A549 (cell line): Measurements from ENCODE around the gene SLC23A2. TPM values are rescaled to one million over a fixed set of nuclear protein-coding genes. Genes with fewer than 3 reads are reported as not detected.

Experiments
- ATAC-seq, 2 experiments: fragments of 200-7000 bp in 1 of 2; fragments of >200 bp in 1 of 2; cut with Nextera tagmentation in 1 of 2; cut with Tn5 transposase in 1 of 2; 3 replicates each; pipeline versions ENCODE4 v1.8.0 to v1.9.1; 2018 to 2020; ENCODE audit warnings: mild to moderate bottlenecking in 1 of 2, moderate library complexity in 1 of 2
- CTCF ChIA-PET: fragments of 300-600 bp; sonication (Branson Sonifier 250); formaldehyde crosslinking; extraction: SDS; loops from one replicate; lab custom pipeline; 2021; ENCODE audit warnings: antibody characterized with exemption, inconsistent platforms; lab: Yijun Ruan, JAX
- POLR2A ChIA-PET: fragments of 350-600 bp; formaldehyde crosslinking; extraction: SDS; loops from one replicate; lab custom pipeline; 2021; ENCODE audit warnings: antibody characterized with exemption, inconsistent platforms; lab: Yijun Ruan, JAX
- DNase-seq, 2 experiments: peaks; one replicate each; pipeline versions ENCODE4 v3.0.0 to v3.0.0-alpha.2; 2011 to 2016; ENCODE audit warnings: low read depth in 1 of 2, low spot score in 1 of 2
- FAIRE-seq: peaks from 2 replicates; lab custom pipeline; 2011; peaks lifted over from hg19 to GRCh38; lab: Jason Lieb, UNC
- H3K27ac ChIP-seq, 2 experiments: fragments of >200 bp; sonication (Bioruptor Twin); formaldehyde crosslinking; 3 replicates each; pipeline ENCODE4 v1.5.1; 2016 to 2017
- H3K4me1 ChIP-seq: fragments of >200 bp; sonication (Bioruptor Twin); formaldehyde crosslinking; 3 replicates; pipeline ENCODE4 v1.6.1; 2016
- H3K4me2 ChIP-seq: fragments of >200 bp; sonication (Bioruptor Twin); formaldehyde crosslinking; 3 replicates; pipeline ENCODE4 v1.6.1; 2016
- H3K4me3 ChIP-seq: fragments of >200 bp; sonication (Bioruptor Twin); formaldehyde crosslinking; 3 replicates; pipeline ENCODE4 v1.5.1; 2016
- H3K9me3 ChIP-seq: fragments of >200 bp; sonication (Bioruptor Twin); formaldehyde crosslinking; 3 replicates; pipeline ENCODE4 v1.6.1; 2016
- BHLHE40 ChIP-seq: IDR thresholded peaks from 2 replicates; pipeline ENCODE4 v1.6.1; 2012; ENCODE audit warnings: low read depth, low read length, inconsistent platforms
- CBX8 ChIP-seq: fragments of 200-600 bp; sonication (generic); IDR thresholded peaks from 2 replicates; pipeline ENCODE4 v1.6.1; 2016
- CHD2 ChIP-seq: fragments of 150-350 bp; IDR thresholded peaks from 2 replicates; pipeline ENCODE4 v1.6.1; 2014; ENCODE audit warnings: low read length; ENCODE audit not compliant: partially characterized antibody
- CHD4 ChIP-seq: fragments of 200-600 bp; sonication (generic); IDR thresholded peaks from 2 replicates; pipeline ENCODE4 v1.6.1; 2016; ENCODE audit warnings: antibody characterized with exemption, mild to moderate bottlenecking, borderline replicate concordance
- EHF ChIP-seq: fragments of 250-450 bp; sonication (Bioruptor Pico); IDR thresholded peaks from 2 replicates; pipeline ENCODE4 v1.5.0; 2020; ENCODE audit warnings: mild to moderate bottlenecking
- EP300 ChIP-seq, 2 experiments: fragments of >200 bp; sonication (Bioruptor Twin); formaldehyde crosslinking; IDR thresholded peaks; 2 replicates in 1 of 2; 3 replicates in 1 of 2; pipeline ENCODE4 v1.6.1; 2016 to 2017
- ESRRA ChIP-seq: fragments of 150-350 bp; IDR thresholded peaks from 2 replicates; pipeline ENCODE4 v1.6.1; 2014; ENCODE audit warnings: mild to moderate bottlenecking, low read length, borderline replicate concordance
- FOSB ChIP-seq: fragments of 250-450 bp; sonication (Bioruptor Pico); IDR thresholded peaks from 2 replicates; pipeline ENCODE4 v1.5.0; 2020; ENCODE audit warnings: mild to moderate bottlenecking, moderate library complexity
- GATA3 ChIP-seq: IDR thresholded peaks from 2 replicates; pipeline ENCODE4 v1.6.1; 2012; ENCODE audit warnings: borderline replicate concordance
- HOXB13 ChIP-seq: fragments of 250-450 bp; sonication (Bioruptor Pico); IDR thresholded peaks from 2 replicates; pipeline ENCODE4 v1.5.0; 2020; ENCODE audit warnings: low read depth, mild to moderate bottlenecking, moderate library complexity
- JUN ChIP-seq, 2 experiments: fragments of >200 bp; sonication (Bioruptor Twin); formaldehyde crosslinking; IDR thresholded peaks; 2 replicates in 1 of 2; 3 replicates in 1 of 2; pipeline ENCODE4 v1.6.1; 2016 to 2017
- KDM1A ChIP-seq: fragments of 200-600 bp; sonication (generic); IDR thresholded peaks from 2 replicates; pipeline ENCODE4 v1.6.1; 2016; ENCODE audit warnings: low read depth, mild to moderate bottlenecking
- KDM5A ChIP-seq: fragments of 200-600 bp; sonication (generic); IDR thresholded peaks from 2 replicates; pipeline ENCODE4 v1.6.1; 2016; ENCODE audit warnings: antibody characterized with exemption, mild to moderate bottlenecking
- MAFK ChIP-seq: fragments of 450-650 bp; IDR thresholded peaks from 2 replicates; pipeline ENCODE4 v1.6.1; 2014; ENCODE audit not compliant: partially characterized antibody
- NPAS2 ChIP-seq: fragments of 250-450 bp; sonication (Bioruptor Pico); IDR thresholded peaks from 2 replicates; pipeline ENCODE4 v1.8.0; 2022; ENCODE audit warnings: mild to moderate bottlenecking, moderate library complexity, borderline replicate concordance
- PHF8 ChIP-seq: fragments of 200-600 bp; sonication (generic); IDR thresholded peaks from 2 replicates; pipeline ENCODE4 v1.6.1; 2016; ENCODE audit warnings: low read depth, mild to moderate bottlenecking, antibody characterized with exemption, moderate library complexity, borderline replicate concordance
- POLR2AphosphoS2 ChIP-seq: conservative IDR thresholded peaks from 2 replicates; pipeline ENCODE4 v1.6.1; 2012; ENCODE audit warnings: low read length, improper control_type of control experiment, inconsistent platforms
- RAD21 ChIP-seq, 2 experiments: fragments of >200 bp in 1 of 2; sonication (Bioruptor Twin) in 1 of 2; formaldehyde crosslinking in 1 of 2; IDR thresholded peaks in 1 of 2; conservative IDR thresholded peaks in 1 of 2; 2 replicates in 1 of 2; 3 replicates in 1 of 2; pipeline ENCODE4 v1.6.1; 2012 to 2018; ENCODE audit warnings: inconsistent platforms in 1 of 2
- RARB ChIP-seq: fragments of 250-450 bp; sonication (Bioruptor Pico); IDR thresholded peaks from 2 replicates; pipeline ENCODE4 v1.8.0; 2021; ENCODE audit warnings: mild to moderate bottlenecking, moderate library complexity
- RFX5 ChIP-seq: fragments of 450-650 bp; IDR thresholded peaks from 2 replicates; pipeline ENCODE4 v1.7.1; 2014; ENCODE audit warnings: antibody characterized with exemption, mild to moderate bottlenecking, moderate library complexity
- ZFP36 ChIP-seq: fragments of 450-650 bp; IDR thresholded peaks from 2 replicates; pipeline ENCODE4 v1.6.1; 2014; ENCODE audit warnings: borderline replicate concordance; ENCODE audit not compliant: partially characterized antibody
- ZSCAN20 ChIP-seq: fragments of 250-450 bp; sonication (Bioruptor Pico); IDR thresholded peaks from 2 replicates; pipeline ENCODE4 v1.8.0; 2022; ENCODE audit warnings: mild to moderate bottlenecking, moderate library complexity
- WGBS: methylation state at CpG from one replicate; pipeline ENCODE4 v1.1.6; 2017; ENCODE audit errors: missing lambda C conversion rate; 5-methylcytosine and 5-hydroxymethylcytosine counted together
- polyA plus RNA-seq, 4 experiments: library from polyadenylated mRNA; depleted of rRNA in 3 of 4; stranded (reverse); fragments of >200 nt; fragmentation: RNase III in 1 of 4; extraction: RNeasy Plus Mini Kit Qiagen cat#74134 plus additional on column Dnase treatment in 1 of 4; gene quantifications; 2 replicates in 3 of 4; 3 replicates in 1 of 4; pipeline ENCODE4 v1.2.3, GENCODE V29; 2011 to 2017
- TF ChIP-seq, protein P1 (sequence below): fragments of >200 bp; sonication (Bioruptor Twin); formaldehyde crosslinking; IDR thresholded peaks from 3 replicates; pipeline ENCODE4 v1.6.1; 2016
- TF ChIP-seq, protein P2 (sequence below): IDR thresholded peaks from 2 replicates; pipeline ENCODE4 v1.6.1; 2012
- TF ChIP-seq, protein P3 (sequence below): fragments of 250-450 bp; sonication (Bioruptor Pico); IDR thresholded peaks from 2 replicates; pipeline ENCODE4 v1.5.0; 2020; ENCODE audit warnings: low read depth, mild to moderate bottlenecking, moderate library complexity

Gene SLC23A2
- polyA plus RNA-seq, 2 of the 4 experiments (the other 2 are of a cell fraction), result 13.1 to 47.8 TPM

DNA sequence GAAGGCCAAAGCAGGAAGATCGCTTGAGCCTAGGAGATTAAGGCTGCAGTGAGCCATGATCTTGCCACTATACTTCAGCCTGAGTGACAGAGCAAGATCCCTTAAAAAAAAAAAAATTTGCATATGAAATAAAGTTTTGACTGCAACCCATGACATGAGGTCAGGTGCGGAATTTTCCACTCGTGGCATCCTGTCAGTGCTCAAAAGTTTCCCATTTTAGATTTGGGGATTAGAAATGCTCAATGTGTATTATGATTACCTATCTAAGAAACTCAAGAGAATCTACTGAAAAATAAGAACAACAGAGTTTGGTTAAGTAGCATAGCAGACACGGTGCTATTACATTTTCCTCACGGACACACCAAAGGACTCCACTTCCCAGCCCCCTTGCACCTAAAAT lies 11.7 kb downstream of the SLC23A2 start:
- H3K4me1 ChIP-seq, result no peaks in the 10 kb centered on the region
- CTCF ChIA-PET, result no interaction called here
- FAIRE-seq, result no peak

DNA sequence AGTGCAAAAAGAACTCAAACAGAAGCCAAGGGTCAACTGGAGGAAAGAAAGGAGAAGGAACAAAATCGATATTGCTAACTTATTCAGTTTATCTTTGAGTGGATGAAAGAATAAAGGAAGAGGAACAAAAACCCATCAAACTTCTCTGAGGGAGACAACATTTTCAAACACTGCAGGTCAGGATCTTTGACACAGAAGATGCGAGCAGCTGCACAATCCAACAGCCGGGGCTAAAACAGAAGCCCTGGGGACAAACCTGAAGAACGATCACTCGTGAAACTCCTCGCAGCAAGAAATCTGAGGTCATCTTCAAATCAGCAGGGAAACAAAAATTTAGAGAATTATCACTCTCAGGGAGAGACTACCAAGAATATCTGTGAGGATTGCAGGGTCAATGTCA lies 14.2 kb downstream of the SLC23A2 start:
- no peak for FAIRE-seq
- POLR2A ChIA-PET, result no interaction called here
- WGBS, result 75% methylated on average over 6 of the region's 6 CpGs

More for the DNA sequence above, 11.7 kb downstream of the SLC23A2 start:
- no peak overlapping the region for H3K4me3 ChIP-seq
- H3K4me2 ChIP-seq, result no peak overlapping the region
- TF ChIP-seq ESRRA, result no peak
- TF ChIP-seq EHF (CRISPR knock-in tag), result no peak
- no peak for TF ChIP-seq RAD21 (conservative IDR thresholded peaks at IDR 0.05 in 1 of 2, IDR thresholded peaks at IDR 0.05 in 1 of 2)
- TF ChIP-seq EP300 (IDR thresholded peaks at IDR 0.05), result no peak
- no peak for TF ChIP-seq ZSCAN20 (CRISPR knock-in tag)
- TF ChIP-seq, protein P1, sequence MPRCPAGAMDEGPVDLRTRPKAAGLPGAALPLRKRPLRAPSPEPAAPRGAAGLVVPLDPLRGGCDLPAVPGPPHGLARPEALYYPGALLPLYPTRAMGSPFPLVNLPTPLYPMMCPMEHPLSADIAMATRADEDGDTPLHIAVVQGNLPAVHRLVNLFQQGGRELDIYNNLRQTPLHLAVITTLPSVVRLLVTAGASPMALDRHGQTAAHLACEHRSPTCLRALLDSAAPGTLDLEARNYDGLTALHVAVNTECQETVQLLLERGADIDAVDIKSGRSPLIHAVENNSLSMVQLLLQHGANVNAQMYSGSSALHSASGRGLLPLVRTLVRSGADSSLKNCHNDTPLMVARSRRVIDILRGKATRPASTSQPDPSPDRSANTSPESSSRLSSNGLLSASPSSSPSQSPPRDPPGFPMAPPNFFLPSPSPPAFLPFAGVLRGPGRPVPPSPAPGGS, result no peak
- DNase-seq (no peak), ATAC-seq (no peak)
- 91% methylated on average over 5 of the region's 5 CpGs for WGBS
- POLR2A ChIA-PET, result no interaction called here
- H3K27ac ChIP-seq, result no peak overlapping the region
- no peaks in the 10 kb centered on the region for H3K9me3 ChIP-seq

DNA sequence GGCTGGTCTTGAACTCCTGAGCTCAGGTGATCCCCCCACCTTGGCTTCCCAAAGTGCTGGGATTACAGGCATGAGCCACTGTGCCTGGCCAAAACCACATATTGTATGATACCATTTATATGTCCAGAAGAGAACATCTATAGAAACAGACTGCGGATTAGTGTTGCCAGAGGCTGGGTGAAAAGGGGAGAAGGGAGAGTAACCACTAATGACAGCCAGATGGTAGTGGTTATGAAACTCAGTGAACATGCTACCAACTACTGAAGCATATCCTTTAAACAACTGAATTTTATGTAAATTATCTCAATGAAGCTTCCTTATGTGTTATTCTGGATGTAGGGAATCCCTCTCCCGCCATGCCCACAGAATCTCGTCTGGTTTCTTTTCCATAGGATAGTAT lies 15.7 kb downstream of the SLC23A2 start:
- Histone ChIP-seq H3K27ac (no peak overlapping the region), H3K4me3 (no peak overlapping the region), H3K9me3 (no peaks in the 10 kb centered on the region), H3K4me2 (no peak overlapping the region)
- ATAC-seq (no peak), DNase-seq (no peak), FAIRE-seq (no peak)
- 96% methylated on average over 3 of the region's 3 CpGs for WGBS
- ChIA-PET POLR2A (interaction anchor here (0.7 kb wide), 1 partner anchor 535 kb away, joined by 4 read pairs; no protein-coding TSS in a partner anchor), CTCF (interaction anchor here (1.0 to 2.0 kb wide), 3 partner anchors 8 to 114 kb away, joined by 3 to 5 read pairs (median 5); no protein-coding TSS in a partner anchor)
- TF ChIP-seq BHLHE40 (no peak), ZFP36 (no peak), FOSB (CRISPR knock-in tag) (no peak), GATA3 (no peak), CBX8 (no peak), PHF8 (no peak), CHD4 (no peak), RARB (no peak), RFX5 (no peak), KDM1A (no peak), CHD2 (no peak), MAFK (no peak), KDM5A (no peak), HOXB13 (CRISPR knock-in tag) (no peak), POLR2AphosphoS2 (no peak), NPAS2 (no peak)
- TF ChIP-seq, protein P2, sequence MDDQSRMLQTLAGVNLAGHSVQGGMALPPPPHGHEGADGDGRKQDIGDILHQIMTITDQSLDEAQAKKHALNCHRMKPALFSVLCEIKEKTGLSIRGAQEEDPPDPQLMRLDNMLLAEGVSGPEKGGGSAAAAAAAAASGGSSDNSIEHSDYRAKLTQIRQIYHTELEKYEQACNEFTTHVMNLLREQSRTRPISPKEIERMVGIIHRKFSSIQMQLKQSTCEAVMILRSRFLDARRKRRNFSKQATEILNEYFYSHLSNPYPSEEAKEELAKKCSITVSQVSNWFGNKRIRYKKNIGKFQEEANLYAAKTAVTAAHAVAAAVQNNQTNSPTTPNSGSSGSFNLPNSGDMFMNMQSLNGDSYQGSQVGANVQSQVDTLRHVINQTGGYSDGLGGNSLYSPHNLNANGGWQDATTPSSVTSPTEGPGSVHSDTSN, result no peak
- TF ChIP-seq, protein P3, sequence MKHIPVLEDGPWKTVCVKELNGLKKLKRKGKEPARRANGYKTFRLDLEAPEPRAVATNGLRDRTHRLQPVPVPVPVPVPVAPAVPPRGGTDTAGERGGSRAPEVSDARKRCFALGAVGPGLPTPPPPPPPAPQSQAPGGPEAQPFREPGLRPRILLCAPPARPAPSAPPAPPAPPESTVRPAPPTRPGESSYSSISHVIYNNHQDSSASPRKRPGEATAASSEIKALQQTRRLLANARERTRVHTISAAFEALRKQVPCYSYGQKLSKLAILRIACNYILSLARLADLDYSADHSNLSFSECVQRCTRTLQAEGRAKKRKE (CRISPR knock-in tag), result no peak
- TF ChIP-seq, all 56 proteins: peak for 0
- H3K4me1 ChIP-seq, result no peaks in the 10 kb centered on the region

More for the DNA sequence above, 14.2 kb downstream of the SLC23A2 start:
- Histone ChIP-seq H3K9me3 (no peaks in the 10 kb centered on the region), H3K4me3 (no peak overlapping the region), H3K4me2 (no peak overlapping the region), H3K4me1 (no peaks in the 10 kb centered on the region), H3K27ac (no peak overlapping the region)
- ATAC-seq (no peak), DNase-seq (no peak)
- TF ChIP-seq JUN (IDR thresholded peaks at IDR 0.05), result no peak
- CTCF ChIA-PET, result interaction anchor here (0.7 to 1.9 kb wide), 2 partner anchors 8 to 68 kb away, joined by 3 to 5 read pairs; no protein-coding TSS in a partner anchor
